AG09309 (cell line): Measurements from ENCODE around the gene BMPER.

Source experiments
- DNase-seq: peaks from one replicate; pipeline ENCODE4 v3.0.0-alpha.2; 2010; ENCODE audit warnings: low read depth
- H3K4me3 ChIP-seq: 2 replicates; pipeline ENCODE4 v1.5.1; 2011; ENCODE audit warnings: mild to moderate bottlenecking, low read depth, low read length, moderate library complexity; ENCODE audit not compliant: control insufficient read depth
- CTCF ChIP-seq: IDR thresholded peaks from 2 replicates; pipeline ENCODE4 v1.5.1; 2011; ENCODE audit warnings: mild to moderate bottlenecking, low read depth, low read length, inconsistent platforms; ENCODE audit not compliant: insufficient read depth, control insufficient read depth; ENCODE audit errors: missing control alignments

The BMPER gene

GRCh38 chr7:34059136-34059828 is 153.9 kb downstream of the BMPER start:
- no peak for DNase-seq
- H3K4me3 ChIP-seq: no peak overlapping the region
- no peak for TF ChIP-seq CTCF

GRCh38 chr7:34060196-34060947 is 155.0 kb downstream of the BMPER start:
- no peak overlapping the region for H3K4me3 ChIP-seq
- DNase-seq: peak; percentile 55
- TF ChIP-seq CTCF: no peak

GRCh38 chr7:34061149-34061548 is 155.8 kb downstream of the BMPER start:
- peak; percentile 73 for DNase-seq
- no peak for TF ChIP-seq CTCF
- H3K4me3 ChIP-seq: no peak overlapping the region

GRCh38 chr7:34062341-34062740 is 157.0 kb downstream of the BMPER start:
- TF ChIP-seq CTCF: no peak
- H3K4me3 ChIP-seq: no peak overlapping the region
- no peak for DNase-seq

GRCh38 chr7:34062826-34063225 is 157.5 kb downstream of the BMPER start:
- DNase-seq: no peak
- no peak for TF ChIP-seq CTCF
- H3K4me3 ChIP-seq: no peak overlapping the region

GRCh38 chr7:34064519-34065158 is 159.3 kb downstream of the BMPER start:
- TF ChIP-seq CTCF: no peak
- DNase-seq: no peak
- no peak overlapping the region for H3K4me3 ChIP-seq
